NCI-H2107 (cell line): ENCODE measurements around the gene BOD1L1.

Experiments
- DNase-seq: peaks from one replicate; lab custom pipeline; 2025; lab: John Stamatoyannopoulos, UW

Gene BOD1L1

GRCh38 chr4:13539047-13539618 lies 88.4 kb downstream of the BOD1L1 start:
- DNase-seq, result no peak

DNA sequence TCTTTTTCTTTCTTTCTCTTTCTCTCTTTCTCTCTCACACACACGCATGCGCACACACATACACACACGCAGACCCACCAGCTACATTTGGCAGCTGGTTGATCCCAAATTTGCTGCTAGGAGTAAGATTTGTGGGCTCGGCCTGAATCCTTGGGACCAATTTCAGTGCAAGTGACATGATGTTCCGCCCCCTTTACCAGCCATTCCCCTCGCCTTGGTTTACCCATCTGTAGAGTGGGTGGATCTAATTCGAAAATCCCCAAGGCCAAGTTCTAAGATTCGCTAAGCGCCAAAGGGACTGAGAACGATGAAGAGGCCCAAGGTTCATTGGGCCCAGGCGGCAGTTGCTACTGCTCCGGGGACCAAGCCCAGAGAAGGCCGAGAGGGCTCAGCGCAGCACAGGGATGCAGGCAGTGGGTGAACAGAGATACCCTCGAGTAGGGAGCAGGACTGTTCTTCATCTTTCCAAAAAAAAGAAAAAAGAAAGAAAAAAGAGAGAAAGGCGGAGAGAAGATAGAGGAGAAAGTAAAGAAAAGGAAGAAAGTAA lies 89.0 kb downstream of the BOD1L1 start:
- DNase-seq, result no peak

- no peak for DNase-seq
Observed at GRCh38 chr4:13537832-13538177, 89.7 kb downstream of the BOD1L1 start.

DNA sequence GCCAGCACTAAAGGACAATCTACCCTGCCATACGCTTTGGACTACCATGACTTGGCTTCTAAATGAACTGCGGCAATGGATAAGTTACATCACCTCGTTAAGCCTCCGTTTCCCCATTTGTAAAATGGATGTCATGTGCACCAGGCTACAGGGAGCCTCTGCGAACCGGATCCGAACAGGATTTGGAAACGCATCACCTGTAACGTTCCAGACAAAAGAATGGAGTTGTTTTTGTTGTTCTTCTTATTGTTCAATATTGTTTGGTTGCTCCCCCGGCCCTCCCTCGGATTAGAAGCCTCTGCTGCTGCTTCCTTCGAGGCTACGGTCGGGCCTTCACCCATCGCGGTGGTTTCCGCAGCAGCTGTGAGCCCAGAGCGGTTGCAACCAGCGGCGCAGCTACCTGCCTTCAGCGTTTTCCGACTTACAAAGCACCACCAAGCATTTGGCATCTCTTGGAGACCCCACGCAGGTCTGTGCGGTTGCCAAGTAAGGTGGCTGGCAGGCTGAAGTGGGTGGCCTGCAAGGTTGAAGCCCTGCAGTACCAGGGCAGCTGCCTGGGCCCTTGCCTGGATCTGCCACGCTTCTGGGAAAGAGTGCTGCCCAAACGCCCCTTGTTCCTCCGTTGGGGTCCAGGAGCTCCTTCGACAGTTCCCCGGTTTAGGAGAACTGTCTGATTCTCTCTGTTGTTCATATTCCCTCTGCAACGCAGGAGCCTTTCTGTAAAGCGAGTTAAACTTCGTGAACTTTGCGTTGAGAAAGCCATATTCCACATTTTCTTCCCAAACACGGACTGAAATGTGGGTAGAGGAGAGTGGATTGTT lies 90.3 kb downstream of the BOD1L1 start:
- DNase-seq, result no peak

- DNase-seq, result no peak
Observed at GRCh38 chr4:13536607-13537006, 90.9 kb downstream of the BOD1L1 start.

DNA sequence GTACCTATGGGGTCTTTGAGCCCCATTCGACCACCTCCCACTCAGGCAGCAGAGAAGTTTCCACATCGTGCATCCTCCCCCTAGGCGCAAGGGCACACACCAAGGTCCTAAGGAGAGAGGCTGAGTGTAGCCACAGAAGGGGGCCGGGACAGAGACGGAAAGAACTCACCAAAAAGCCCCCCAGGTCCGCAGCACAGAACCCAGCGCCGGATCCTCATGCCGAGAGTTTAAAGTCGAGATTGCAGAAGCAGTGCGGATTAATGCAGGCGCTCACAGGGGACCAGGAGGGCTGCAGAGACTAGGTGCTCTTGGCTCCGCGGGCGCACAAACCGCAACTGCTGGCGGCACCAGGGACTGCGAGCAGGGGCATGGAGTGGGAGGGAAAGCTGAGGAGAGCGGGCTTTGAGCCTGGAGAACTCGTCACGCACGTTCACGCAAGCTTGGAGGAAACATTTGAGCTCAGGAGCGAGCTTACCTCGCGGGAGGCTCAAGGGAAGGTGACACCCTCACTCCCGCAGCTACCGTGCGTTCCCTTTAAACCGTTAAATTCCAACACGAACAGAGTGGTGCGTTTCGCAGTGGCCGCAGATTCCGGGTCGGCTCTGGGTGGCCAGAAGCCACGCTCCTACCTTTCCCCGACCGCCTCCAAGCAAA lies 91.7 kb downstream of the BOD1L1 start:
- no peak for DNase-seq

DNA sequence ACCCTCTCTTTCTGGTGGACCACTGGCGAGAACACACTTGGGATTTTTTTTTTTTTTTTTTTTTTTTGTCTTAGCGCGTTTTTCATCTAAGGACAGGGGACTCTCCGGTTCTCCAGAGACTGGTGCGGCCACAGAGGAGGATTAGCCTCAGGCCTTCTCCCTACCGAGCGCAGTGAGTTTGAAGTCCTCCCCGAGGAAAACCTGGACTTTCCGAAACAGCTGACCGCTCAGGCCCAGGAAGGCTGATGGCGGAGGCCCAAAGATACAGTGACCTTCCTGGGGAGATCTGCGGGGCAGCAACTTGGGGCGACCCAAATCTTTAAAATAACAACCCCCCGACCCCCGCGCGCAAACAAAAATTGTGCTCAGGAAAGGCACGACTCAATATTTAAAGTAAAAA lies 92.4 kb downstream of the BOD1L1 start:
- DNase-seq, result no peak

GRCh38 chr4:13534344-13535063 lies 93.0 kb downstream of the BOD1L1 start:
- DNase-seq, result no peak

- DNase-seq, result no peak
Observed at GRCh38 chr4:13533670-13534343, 93.7 kb downstream of the BOD1L1 start.

DNA sequence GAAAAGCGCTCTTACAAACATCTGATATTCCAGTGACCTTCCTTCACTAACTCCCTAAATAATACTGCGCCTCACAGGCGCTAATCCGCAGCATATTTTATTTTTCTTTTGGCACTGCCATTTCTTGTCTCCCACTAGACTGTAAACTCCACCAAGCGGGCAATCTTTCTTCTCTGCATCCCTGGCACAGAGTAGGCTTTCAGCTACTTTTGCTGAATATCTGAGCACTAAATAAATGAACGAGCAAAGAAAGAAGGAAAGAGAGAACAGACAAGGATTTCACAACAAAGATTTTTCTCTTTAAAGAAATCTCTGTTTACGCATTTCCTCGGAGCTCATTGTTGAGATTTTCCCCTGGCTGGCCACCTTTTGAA lies 95.9 kb downstream of the BOD1L1 start:
- DNase-seq, result no peak

DNA sequence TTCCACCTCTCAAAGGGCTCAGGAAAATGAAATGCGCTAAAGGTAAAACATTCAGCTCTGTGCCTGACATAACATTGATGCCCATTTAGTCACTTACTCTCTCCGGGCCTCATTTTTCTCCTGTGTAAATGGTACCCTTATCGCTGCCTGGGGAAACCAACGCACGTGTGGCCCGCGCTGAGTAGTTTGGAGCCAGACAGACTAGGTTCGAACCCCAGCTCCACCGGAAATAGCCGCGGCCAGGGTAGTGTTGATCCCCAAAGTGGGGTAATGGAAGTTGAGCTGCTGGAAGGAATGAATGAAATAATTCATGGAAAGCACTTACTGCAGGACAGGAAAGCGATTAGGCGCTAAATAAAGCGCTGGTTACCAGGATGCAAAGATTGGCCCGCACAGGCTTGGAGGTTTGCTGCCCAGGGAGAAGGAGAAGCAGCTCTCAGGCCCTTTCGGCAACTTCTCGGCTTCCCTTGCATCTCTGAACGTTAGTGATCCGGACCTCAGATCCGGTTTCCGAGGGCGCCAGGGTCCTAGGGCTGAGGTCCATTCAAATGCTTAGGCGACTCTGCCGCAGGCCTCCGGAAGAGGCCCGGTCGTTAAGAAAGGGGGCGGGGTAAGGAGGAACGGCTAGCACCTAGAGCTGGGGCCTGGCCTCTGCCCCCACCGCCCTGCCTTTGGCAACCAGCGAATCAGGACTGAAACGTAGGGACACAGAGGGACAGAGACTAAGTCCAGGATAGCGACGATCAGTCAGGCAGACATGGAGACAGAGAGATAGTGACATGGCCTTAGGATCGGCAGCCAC lies 96.5 kb downstream of the BOD1L1 start:
- no peak for DNase-seq

DNA sequence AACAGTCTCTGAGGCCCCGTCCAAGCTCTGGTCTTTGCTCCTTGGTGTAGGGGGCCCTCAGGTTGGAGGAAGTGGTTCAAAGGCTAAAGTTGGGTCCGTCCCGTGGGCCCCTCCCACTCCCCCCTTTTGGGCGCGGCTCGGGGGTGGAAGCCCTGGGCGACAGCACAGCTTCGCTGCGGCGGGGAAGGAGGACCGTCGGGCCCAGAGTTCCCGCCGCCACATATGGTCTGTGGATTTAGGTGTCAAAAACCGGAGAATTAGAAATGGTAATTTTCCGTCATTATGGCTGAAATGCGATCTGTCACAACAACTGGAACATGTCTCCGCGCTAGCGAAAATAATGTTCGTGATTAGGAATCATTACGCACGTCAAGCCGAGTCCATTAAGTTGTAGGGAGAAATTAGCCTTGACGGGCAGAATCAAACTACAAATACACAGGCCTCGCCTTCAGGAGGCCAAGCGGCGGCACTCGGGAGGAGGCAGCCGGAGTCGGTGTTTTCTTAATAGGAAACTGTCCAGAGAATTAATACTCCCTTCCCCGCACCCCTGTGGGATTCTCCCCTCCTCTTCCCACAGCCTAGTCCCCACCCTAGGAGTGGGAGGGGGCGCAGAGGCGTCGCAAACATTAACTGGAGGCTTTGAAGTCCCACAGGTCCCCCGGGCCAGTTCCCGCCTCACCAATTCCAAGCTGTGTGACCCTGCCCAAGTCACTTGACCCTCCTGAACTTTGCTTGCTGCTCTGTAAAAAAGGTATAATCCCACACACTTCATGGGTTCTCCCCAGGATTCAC lies 98.2 kb downstream of the BOD1L1 start:
- no peak for DNase-seq

- no peak for DNase-seq
Observed at GRCh38 chr4:13528821-13529127, 98.8 kb downstream of the BOD1L1 start.

DNA sequence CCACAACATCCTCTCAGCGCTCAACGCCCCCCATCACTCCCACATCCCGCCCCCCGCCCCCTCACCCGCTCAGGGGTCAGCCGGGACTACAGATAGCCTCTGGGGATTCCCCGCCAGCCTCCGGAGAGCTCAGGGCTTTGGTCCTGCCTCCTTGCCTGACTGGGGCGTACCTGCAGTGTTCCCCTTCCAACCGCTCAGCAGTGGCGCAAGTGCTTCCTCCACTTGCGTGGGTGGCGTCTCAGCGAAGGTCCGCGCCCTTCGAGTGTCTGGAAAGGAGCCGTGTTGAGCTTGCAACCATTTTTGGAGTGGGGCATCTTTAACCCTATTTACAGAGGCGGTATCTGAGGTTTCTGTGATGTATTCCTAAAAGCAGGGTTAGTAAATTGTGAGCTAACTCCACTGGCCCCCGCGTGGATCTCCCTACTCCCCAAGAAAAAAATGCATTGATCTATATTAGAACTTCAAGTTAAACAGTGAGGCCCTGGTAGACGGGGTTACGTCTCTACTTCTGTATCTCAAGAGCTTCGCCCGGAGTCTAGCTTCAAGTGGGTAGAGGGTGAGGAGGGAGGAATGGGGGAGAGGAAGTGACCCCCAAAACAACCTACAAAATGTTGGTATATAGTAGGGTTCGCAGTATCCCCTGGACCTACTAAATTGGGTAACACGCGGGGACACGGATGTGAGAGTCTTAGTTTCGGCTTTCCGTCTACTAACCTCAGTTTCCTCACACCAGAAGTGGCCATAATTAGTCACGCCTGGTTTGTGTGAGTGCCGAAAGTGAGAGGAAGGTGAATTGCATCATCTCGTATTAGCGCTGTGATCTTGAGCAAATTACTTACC lies 99.3 kb downstream of the BOD1L1 start:
- DNase-seq, result no peak

DNA sequence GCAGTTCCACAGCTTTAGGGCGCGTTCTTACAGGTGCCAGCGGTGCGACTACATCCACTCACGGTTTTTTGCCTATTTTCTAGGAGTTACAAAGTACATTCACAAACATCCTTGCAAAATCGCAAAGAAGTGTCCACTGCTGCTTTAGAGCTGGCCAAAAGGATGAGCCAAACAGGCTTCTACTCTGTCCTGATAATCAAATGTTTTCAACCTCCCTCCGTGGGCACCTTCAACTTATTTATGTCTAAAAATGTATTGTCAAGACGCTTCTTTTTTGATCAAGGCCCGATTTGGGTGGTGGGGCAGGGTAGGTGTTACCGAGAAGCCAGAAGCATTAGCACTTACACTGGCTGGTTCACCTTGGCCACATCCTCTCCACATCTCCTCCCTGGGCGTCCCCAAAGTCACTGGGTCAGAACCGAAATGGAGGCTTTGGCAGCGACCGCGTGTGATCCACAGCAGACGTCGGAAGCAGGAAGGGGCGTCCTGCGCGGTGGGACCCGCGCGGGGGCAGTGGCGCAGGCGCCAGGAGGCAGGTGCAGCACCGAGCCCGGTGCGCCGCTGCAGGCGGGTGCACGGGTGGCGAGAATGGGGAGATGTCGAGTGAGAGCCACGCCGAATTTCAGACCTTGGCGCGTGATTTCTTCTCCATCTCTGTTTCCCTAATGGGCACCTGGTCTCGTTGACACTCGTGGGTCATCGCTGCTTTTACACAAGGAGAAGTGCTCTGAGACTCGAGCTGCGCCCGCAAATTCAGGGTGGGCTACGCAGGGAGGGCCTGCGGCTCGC lies 100.1 kb downstream of the BOD1L1 start:
- no peak for DNase-seq

DNA sequence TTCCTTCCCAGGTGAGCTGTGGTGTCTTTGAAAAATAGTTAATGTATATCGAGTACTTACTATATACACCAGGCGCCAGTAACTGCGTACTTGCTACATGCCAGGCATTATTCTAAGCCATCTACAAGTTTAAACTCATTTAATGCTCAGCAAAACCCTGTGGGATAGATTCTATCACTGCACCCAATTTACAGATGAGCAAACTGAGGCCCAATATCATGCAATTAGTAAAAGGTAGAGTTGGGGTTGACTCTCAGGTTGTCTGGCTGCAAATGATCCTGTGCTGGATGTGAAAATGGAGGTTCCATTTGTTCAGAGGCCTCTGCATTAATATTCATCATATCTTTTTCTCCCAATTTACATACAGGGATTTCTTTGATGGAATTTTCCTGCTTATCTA lies 100.9 kb downstream of the BOD1L1 start:
- no peak for DNase-seq

GRCh38 chr4:13525606-13526281 lies 101.8 kb downstream of the BOD1L1 start:
- DNase-seq, result no peak
